ENCODE data around the gene ELL. TPM values are rescaled to one million over a fixed set of nuclear protein-coding genes. Genes with fewer than 3 reads are reported as not detected.

ELL gene
- total RNA-seq, 1 experiment from 2014 or later: 17.3 TPM

- CTCF ChIA-PET: interaction anchor here (0.5 to 3.2 kb wide), 42 partner anchors 8 to 406 kb away, joined by 3 to 30 read pairs (median 6); partner anchors contain the start of genes ELL, FKBP8, KXD1 and REX1BD
- DNase-seq (ENCODE audit: low spot score): peak; percentile 73
- no peaks in the 10 kb centered on the region for H3K9me3 Mint-ChIP-seq
- peak overlapping the region; percentile 65; the same call in 1 of the 2 replicates for H3K27ac Mint-ChIP-seq
- no peaks in the 10 kb centered on the region for H3K27me3 Mint-ChIP-seq (ENCODE audit: low read depth)
- H3K4me1 Mint-ChIP-seq: peaks cover 32% of the 10 kb centered on the region
- TF ChIP-seq TEAD1 (CRISPR knock-in tag; IDR thresholded peaks at IDR 0.05) (no peak), SMAD4 (CRISPR knock-in tag; IDR thresholded peaks at IDR 0.05) (no peak), TP53 (CRISPR knock-in tag; IDR thresholded peaks at IDR 0.05) (no peak), CREM (CRISPR knock-in tag; IDR thresholded peaks at IDR 0.05) (no peak), FOXK1 (CRISPR knock-in tag; IDR thresholded peaks at IDR 0.05) (no peak), ZNF263 (CRISPR knock-in tag; IDR thresholded peaks at IDR 0.05; ENCODE audit: low read depth) (no peak), NFYB (CRISPR knock-in tag; conservative IDR thresholded peaks at IDR 0.05; ENCODE audit: low read depth) (no peak), ETV6 (CRISPR knock-in tag; IDR thresholded peaks at IDR 0.05) (no peak), HMGXB4 (CRISPR knock-in tag; IDR thresholded peaks at IDR 0.05) (no peak), OVOL2 (CRISPR knock-in tag; IDR thresholded peaks at IDR 0.05; ENCODE audit: borderline replicate concordance) (no peak), SP1 (CRISPR knock-in tag; conservative IDR thresholded peaks at IDR 0.05) (no peak)
- TF ChIP-seq, protein P1, sequence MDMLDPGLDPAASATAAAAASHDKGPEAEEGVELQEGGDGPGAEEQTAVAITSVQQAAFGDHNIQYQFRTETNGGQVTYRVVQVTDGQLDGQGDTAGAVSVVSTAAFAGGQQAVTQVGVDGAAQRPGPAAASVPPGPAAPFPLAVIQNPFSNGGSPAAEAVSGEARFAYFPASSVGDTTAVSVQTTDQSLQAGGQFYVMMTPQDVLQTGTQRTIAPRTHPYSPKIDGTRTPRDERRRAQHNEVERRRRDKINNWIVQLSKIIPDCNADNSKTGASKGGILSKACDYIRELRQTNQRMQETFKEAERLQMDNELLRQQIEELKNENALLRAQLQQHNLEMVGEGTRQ (CRISPR knock-in tag; IDR thresholded peaks at IDR 0.05): no peak
- TF ChIP-seq, protein P2, sequence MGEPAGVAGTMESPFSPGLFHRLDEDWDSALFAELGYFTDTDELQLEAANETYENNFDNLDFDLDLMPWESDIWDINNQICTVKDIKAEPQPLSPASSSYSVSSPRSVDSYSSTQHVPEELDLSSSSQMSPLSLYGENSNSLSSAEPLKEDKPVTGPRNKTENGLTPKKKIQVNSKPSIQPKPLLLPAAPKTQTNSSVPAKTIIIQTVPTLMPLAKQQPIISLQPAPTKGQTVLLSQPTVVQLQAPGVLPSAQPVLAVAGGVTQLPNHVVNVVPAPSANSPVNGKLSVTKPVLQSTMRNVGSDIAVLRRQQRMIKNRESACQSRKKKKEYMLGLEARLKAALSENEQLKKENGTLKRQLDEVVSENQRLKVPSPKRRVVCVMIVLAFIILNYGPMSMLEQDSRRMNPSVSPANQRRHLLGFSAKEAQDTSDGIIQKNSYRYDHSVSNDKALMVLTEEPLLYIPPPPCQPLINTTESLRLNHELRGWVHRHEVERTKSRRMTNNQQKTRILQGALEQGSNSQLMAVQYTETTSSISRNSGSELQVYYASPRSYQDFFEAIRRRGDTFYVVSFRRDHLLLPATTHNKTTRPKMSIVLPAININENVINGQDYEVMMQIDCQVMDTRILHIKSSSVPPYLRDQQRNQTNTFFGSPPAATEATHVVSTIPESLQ (CRISPR knock-in tag; IDR thresholded peaks at IDR 0.05): no peak
- TF ChIP-seq, protein P3, sequence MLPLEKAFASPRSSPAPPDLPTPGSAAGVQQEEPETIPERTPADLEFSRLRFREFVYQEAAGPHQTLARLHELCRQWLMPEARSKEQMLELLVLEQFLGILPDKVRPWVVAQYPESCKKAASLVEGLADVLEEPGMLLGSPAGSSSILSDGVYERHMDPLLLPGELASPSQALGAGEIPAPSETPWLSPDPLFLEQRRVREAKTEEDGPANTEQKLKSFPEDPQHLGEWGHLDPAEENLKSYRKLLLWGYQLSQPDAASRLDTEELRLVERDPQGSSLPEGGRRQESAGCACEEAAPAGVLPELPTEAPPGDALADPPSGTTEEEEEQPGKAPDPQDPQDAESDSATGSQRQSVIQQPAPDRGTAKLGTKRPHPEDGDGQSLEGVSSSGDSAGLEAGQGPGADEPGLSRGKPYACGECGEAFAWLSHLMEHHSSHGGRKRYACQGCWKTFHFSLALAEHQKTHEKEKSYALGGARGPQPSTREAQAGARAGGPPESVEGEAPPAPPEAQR (CRISPR knock-in tag; IDR thresholded peaks at IDR 0.05): no peak
- POLR2A ChIA-PET: interaction anchor here (0.6 to 1.3 kb wide), 4 partner anchors 8 to 67 kb away, joined by 3 read pairs; no protein-coding TSS in a partner anchor
- no peaks in the 10 kb centered on the region for H3K36me3 Mint-ChIP-seq
- no peak overlapping the region for H3K4me3 Mint-ChIP-seq
- peak; percentile 73 for ATAC-seq
Measured at GRCh38 chr19:18488838-18489626, 32.8 kb downstream of the ELL start.

DNA sequence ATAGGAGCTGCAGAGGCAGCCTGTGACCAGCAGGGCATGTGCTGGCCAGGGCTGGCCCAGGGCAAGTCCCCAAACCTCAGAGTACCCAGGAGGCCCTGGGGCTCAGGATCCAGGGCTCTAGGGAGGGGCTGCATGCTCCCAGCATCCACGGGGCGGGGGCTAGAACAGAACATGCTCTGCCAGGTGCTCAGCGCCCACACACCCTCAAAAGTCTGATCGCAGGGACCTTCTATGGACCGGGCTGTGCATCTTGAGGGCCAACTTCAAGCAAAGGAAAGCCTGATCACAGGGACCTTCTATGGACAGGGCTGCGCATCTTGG, 33.5 kb downstream of the ELL start:
- H3K4me1 Mint-ChIP-seq: peaks cover 32% of the 10 kb centered on the region
- no peak overlapping the region for H3K4me3 Mint-ChIP-seq
- no peaks in the 10 kb centered on the region for H3K9me3 Mint-ChIP-seq
- DNase-seq (ENCODE audit: low spot score): no peak
- ChIA-PET POLR2A (interaction anchor here (0.6 to 1.3 kb wide), 3 partner anchors 9 to 68 kb away, joined by 3 read pairs; no protein-coding TSS in a partner anchor), CTCF (interaction anchor here (0.7 to 3.2 kb wide), 36 partner anchors 8 to 359 kb away, joined by 3 to 30 read pairs (median 7); partner anchors contain the start of genes ELL, FKBP8, KXD1 and REX1BD)
- no peaks in the 10 kb centered on the region for H3K27me3 Mint-ChIP-seq (ENCODE audit: low read depth)
- ATAC-seq: peak; percentile 55
- no peaks in the 10 kb centered on the region for H3K36me3 Mint-ChIP-seq
- no peak overlapping the region for H3K27ac Mint-ChIP-seq
- TF ChIP-seq ZNF138 (CRISPR knock-in tag; conservative IDR thresholded peaks at IDR 0.05): no peak
- TF ChIP-seq, protein P4, sequence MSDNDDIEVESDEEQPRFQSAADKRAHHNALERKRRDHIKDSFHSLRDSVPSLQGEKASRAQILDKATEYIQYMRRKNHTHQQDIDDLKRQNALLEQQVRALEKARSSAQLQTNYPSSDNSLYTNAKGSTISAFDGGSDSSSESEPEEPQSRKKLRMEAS (CRISPR knock-in tag; IDR thresholded peaks at IDR 0.05): no peak
- TF ChIP-seq RELA (CRISPR knock-in tag; IDR thresholded peaks at IDR 0.05; ENCODE audit: borderline replicate concordance): no peak
- TF ChIP-seq CREM (CRISPR knock-in tag; IDR thresholded peaks at IDR 0.05): no peak
- TF ChIP-seq, protein P5, sequence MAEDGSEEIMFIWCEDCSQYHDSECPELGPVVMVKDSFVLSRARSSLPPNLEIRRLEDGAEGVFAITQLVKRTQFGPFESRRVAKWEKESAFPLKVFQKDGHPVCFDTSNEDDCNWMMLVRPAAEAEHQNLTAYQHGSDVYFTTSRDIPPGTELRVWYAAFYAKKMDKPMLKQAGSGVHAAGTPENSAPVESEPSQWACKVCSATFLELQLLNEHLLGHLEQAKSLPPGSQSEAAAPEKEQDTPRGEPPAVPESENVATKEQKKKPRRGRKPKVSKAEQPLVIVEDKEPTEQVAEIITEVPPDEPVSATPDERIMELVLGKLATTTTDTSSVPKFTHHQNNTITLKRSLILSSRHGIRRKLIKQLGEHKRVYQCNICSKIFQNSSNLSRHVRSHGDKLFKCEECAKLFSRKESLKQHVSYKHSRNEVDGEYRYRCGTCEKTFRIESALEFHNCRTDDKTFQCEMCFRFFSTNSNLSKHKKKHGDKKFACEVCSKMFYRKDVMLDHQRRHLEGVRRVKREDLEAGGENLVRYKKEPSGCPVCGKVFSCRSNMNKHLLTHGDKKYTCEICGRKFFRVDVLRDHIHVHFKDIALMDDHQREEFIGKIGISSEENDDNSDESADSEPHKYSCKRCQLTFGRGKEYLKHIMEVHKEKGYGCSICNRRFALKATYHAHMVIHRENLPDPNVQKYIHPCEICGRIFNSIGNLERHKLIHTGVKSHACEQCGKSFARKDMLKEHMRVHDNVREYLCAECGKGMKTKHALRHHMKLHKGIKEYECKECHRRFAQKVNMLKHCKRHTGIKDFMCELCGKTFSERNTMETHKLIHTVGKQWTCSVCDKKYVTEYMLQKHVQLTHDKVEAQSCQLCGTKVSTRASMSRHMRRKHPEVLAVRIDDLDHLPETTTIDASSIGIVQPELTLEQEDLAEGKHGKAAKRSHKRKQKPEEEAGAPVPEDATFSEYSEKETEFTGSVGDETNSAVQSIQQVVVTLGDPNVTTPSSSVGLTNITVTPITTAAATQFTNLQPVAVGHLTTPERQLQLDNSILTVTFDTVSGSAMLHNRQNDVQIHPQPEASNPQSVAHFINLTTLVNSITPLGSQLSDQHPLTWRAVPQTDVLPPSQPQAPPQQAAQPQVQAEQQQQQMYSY (CRISPR knock-in tag; IDR thresholded peaks at IDR 0.05): no peak
- TF ChIP-seq ZNF317 (CRISPR knock-in tag; IDR thresholded peaks at IDR 0.05; ENCODE audit: borderline replicate concordance, low read depth): no peak
- no peak for TF ChIP-seq OVOL2 (CRISPR knock-in tag; IDR thresholded peaks at IDR 0.05; ENCODE audit: borderline replicate concordance)
- TF ChIP-seq MLX (CRISPR knock-in tag; IDR thresholded peaks at IDR 0.05): no peak
- TF ChIP-seq ZBTB21 (CRISPR knock-in tag; IDR thresholded peaks at IDR 0.05; ENCODE audit: borderline replicate concordance): no peak
- no peak for TF ChIP-seq ZNF671 (CRISPR knock-in tag; IDR thresholded peaks at IDR 0.05)
